BE2C (cell line): ENCODE measurements around the gene ADCY7.

ENCODE experiments used
- DNase-seq: peaks from one replicate; pipeline ENCODE4 v3.0.0-alpha.2; 2020
- H3K27me3 ChIP-seq: fragments of 250-450 bp; sonication (Bioruptor Pico); 2 replicates; pipeline ENCODE4 v1.5.1; 2020; ENCODE audit warnings: mild to moderate bottlenecking
- H3K36me3 ChIP-seq: fragments of 250-450 bp; sonication (Bioruptor Pico); 2 replicates; pipeline ENCODE4 v1.5.1; 2020; ENCODE audit warnings: mild to moderate bottlenecking
- H3K4me1 ChIP-seq: fragments of 250-450 bp; sonication (Bioruptor Pico); 2 replicates; pipeline ENCODE4 v1.5.1; 2020
- H3K4me3 ChIP-seq: 2 replicates; pipeline ENCODE4 v1.5.1; 2011; ENCODE audit warnings: low read depth, low read length
- H3K9me3 ChIP-seq: fragments of 250-450 bp; sonication (Bioruptor Pico); 2 replicates; pipeline ENCODE4 v1.5.1; 2020
- TF ChIP-seq, protein P1 (sequence below): IDR thresholded peaks from 2 replicates; pipeline ENCODE4 v1.5.1; 2012; ENCODE audit warnings: mild to moderate bottlenecking, low read depth, low read length

ADCY7 gene

DNA sequence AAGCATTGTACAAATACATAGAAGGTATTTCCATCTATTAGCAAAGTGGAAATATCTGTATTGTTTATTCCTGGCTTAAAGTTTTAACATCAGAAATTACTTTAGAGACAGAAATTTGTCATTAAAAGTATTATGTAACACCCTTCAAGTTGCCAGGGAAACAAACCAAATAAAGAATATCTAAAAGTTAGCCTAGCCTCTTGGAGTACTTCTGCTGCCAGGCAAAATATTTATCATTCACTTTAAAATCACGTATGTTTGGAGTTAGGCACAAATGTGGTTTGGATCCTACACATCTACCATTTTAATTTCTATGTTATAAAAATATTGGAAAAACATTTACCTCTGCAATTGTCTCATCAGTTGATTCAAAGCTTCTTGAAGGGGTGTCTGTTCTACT is 87.7 kb downstream of the ADCY7 start:
- H3K4me1 ChIP-seq: no peaks in the 10 kb centered on the region
- no peaks in the 10 kb centered on the region for H3K9me3 ChIP-seq
- TF ChIP-seq, protein P1, sequence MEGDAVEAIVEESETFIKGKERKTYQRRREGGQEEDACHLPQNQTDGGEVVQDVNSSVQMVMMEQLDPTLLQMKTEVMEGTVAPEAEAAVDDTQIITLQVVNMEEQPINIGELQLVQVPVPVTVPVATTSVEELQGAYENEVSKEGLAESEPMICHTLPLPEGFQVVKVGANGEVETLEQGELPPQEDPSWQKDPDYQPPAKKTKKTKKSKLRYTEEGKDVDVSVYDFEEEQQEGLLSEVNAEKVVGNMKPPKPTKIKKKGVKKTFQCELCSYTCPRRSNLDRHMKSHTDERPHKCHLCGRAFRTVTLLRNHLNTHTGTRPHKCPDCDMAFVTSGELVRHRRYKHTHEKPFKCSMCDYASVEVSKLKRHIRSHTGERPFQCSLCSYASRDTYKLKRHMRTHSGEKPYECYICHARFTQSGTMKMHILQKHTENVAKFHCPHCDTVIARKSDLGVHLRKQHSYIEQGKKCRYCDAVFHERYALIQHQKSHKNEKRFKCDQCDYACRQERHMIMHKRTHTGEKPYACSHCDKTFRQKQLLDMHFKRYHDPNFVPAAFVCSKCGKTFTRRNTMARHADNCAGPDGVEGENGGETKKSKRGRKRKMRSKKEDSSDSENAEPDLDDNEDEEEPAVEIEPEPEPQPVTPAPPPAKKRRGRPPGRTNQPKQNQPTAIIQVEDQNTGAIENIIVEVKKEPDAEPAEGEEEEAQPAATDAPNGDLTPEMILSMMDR: no peak
- no peak overlapping the region for H3K4me3 ChIP-seq
- H3K36me3 ChIP-seq: peaks cover 65% of the 10 kb centered on the region
- no peaks in the 10 kb centered on the region for H3K27me3 ChIP-seq
- no peak for DNase-seq

DNA sequence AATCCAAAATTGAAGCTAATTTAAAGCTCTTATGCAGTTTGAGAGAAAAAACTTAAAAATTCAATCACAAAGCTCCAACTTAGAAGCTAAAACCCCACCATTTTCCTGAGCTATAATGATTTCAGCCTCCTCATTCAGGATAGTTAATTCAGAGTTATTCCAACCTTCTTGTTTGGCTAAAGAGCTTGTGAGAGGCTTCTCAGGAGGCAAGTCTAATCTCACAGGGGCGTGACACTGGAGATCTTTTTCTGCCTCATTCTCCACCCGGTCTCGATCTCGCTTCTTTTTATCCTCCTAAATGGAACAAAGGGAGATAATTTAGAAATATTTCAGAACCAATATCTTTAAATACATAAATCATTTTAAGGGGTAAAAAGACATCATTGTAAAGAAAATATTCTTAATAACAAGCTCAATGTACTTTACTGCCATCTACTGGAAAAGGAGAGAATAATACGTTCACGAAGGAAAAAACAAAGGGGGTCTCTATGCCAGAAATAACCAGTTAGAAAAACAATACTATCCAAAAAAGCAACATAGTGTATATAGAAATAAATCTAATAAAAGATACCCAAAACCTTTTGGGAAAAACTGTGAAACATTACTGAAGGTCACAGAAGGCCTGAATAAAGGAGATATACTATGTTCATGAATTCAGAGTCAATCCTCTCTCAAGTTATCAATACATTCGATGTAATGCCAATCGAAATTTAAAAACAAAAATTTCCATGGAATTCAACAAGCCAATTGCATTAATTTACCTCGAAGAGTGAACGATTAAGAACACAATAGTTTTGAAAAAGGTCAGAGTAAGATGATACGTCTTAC is 88.5 kb downstream of the ADCY7 start:
- Histone ChIP-seq H3K4me1 (no peaks in the 10 kb centered on the region), H3K27me3 (no peaks in the 10 kb centered on the region), H3K4me3 (no peak overlapping the region), H3K9me3 (no peaks in the 10 kb centered on the region), H3K36me3 (peaks cover 60% of the 10 kb centered on the region)
- TF ChIP-seq, protein P1: peak; percentile 55; the same call in 1 of the 2 replicates
- no peak for DNase-seq

DNA sequence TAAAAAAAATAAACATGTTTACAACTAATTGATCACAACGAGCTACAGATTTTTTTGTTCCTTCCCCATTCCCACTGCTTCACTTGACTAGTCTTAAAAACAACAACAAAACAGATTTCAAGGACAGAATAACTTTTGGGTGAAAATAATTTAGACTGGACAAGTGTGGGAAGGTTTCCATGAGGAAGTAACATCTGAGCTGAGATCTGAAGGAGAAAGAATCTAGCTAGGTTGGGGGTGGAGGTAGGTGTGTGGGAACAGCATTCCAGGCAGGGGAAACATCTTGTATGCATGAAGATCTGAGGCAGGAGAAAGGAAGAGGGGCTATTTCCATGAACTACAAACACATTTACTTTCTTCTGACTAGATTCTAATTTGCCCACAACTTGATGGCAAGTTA is 93.3 kb downstream of the ADCY7 start:
- no peaks in the 10 kb centered on the region for H3K27me3 ChIP-seq
- H3K4me1 ChIP-seq: no peaks in the 10 kb centered on the region
- no peaks in the 10 kb centered on the region for H3K9me3 ChIP-seq
- TF ChIP-seq, protein P1: no peak
- DNase-seq: no peak
- H3K4me3 ChIP-seq: no peak overlapping the region
- H3K36me3 ChIP-seq: peaks cover 65% of the 10 kb centered on the region

DNA sequence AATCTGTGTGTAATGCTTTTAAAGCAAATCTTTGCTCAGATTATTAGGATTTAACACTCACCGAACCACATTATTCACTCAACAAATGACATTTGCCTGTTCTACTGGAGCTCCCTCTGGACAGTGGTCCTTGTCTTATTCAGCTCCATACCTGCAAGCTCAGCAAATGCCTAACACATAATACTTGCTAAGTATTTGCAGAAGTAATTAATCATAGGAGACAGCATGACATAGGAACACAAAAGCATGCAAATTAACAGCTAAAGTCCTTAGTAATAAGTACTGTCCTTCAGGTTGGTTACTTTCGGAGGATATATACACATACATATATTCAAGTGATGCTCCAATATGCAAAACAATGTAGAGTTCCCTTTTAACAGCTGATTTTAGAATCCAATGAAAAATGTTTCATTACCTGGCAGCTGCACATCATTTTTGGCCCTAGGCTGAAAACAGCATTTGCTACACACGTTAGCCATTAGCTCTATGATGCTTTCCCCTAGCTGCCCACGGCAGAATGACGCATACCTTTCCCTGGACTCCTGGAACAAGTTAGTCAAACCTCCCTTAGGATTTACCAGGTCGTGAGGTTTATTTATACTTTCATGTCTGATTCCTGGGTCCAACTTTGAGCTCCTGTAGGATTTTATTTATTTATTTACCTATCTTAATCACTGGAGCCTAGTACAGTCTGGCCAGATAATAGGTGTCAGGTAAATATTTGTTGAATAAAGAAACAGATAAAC is 93.9 kb downstream of the ADCY7 start:
- TF ChIP-seq, protein P1: no peak
- DNase-seq: no peak
- Histone ChIP-seq H3K4me1 (no peaks in the 10 kb centered on the region), H3K4me3 (no peak overlapping the region), H3K9me3 (no peaks in the 10 kb centered on the region), H3K36me3 (peaks cover 66% of the 10 kb centered on the region), H3K27me3 (no peaks in the 10 kb centered on the region)

DNA sequence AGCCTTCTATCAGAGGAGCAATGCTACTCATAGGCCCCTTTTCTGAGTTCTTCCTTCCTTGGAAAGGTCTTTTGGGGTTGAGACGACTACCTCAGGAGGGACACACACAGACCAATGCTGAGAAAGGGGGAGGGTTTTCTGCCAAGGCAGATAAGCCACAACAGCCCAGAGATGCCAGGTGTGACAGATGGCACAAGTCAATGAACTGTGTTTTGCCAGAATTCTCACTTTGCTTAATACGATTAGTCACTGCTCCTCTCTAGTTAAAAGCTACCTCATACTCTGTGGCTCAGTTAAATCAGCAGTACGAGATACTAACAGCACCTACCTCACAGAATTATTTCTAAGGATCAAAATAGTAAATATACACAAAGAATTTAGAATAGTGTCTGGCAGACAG is 94.4 kb downstream of the ADCY7 start:
- Histone ChIP-seq H3K27me3 (no peaks in the 10 kb centered on the region), H3K36me3 (peaks cover 64% of the 10 kb centered on the region), H3K4me3 (no peak overlapping the region), H3K9me3 (no peaks in the 10 kb centered on the region), H3K4me1 (no peaks in the 10 kb centered on the region)
- no peak for DNase-seq
- TF ChIP-seq, protein P1: no peak

DNA sequence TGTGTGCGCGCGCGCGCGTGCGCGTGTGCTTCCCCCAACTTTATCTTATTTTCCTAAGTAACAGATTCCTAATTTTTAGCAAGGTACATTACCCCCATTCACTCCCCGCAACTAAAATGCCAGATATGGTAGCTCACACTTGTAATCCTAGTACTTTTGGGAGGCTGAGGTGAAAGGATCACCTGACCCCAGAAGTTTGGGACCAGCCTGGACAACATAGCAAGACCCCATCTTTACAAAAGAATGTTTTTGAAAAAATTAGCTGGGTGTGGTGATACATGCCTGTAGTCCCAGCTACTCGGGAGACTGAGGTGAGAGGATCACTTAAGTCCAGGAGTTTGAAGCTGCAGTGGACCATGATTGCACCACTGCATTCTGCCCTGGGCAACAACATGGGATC is 97.3 kb downstream of the ADCY7 start:
- H3K4me1 ChIP-seq: no peaks in the 10 kb centered on the region
- H3K4me3 ChIP-seq: no peak overlapping the region
- TF ChIP-seq, protein P1: no peak
- DNase-seq: no peak
- H3K36me3 ChIP-seq: peaks cover 58% of the 10 kb centered on the region
- no peaks in the 10 kb centered on the region for H3K27me3 ChIP-seq
- H3K9me3 ChIP-seq: no peaks in the 10 kb centered on the region
